Measurements from ENCODE around the gene YY1.
"Not testable (repeated sequence)": the region's sequence is repeated elsewhere in the genome, so short reads cannot be mapped to it uniquely, and the experiment has no call there.

YY1 gene

DNA sequence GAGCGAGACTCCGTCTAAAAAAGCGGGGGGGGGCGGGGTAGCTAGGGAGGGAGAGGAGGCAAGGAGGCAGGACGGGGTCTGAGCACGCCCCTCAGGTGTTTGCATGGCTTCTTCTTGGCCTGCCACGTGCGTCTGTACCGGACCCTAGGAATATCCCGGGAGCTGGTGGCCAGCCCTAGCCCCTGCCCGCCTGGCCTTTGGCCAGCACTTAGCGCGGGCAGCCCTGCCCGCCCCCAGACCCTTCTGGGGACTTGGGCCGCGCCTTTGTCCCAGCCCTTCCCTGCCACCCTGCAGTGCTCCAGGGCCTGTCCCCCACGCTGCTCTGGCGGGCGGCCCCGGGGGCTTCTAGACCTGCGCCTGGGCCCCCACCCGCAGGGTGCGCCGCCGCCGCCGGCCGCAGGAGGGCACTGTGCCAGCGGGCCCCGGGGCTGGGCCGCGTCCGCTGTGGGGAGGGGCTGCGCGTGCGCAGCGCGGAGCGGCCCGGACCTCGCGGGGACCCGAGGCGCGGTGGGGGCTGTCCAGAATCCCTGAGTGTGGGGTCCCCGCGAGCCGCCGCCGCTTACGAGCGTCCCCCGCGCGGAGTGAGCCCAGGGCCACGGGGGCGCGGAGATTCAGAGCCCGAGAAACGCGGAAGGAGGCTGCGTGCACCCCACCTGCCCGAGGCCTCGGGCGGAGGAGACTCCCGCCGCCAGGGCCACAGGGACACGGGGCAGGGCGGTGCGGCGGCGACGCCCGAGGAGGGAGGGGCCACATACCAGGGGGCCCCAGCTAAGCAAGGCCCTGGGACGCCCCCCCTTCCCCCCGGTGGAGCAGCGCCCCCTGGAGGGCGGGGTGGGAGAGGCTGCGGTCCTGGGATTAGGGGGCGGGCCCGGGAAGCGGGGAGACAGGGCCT lies 46.3 kb downstream of the YY1 start:
- DNase-seq = peak; percentile 28 to 53

GRCh38 chr14:100285913-100286400 lies 47.0 kb downstream of the YY1 start:
- DNase-seq = no peak

DNA sequence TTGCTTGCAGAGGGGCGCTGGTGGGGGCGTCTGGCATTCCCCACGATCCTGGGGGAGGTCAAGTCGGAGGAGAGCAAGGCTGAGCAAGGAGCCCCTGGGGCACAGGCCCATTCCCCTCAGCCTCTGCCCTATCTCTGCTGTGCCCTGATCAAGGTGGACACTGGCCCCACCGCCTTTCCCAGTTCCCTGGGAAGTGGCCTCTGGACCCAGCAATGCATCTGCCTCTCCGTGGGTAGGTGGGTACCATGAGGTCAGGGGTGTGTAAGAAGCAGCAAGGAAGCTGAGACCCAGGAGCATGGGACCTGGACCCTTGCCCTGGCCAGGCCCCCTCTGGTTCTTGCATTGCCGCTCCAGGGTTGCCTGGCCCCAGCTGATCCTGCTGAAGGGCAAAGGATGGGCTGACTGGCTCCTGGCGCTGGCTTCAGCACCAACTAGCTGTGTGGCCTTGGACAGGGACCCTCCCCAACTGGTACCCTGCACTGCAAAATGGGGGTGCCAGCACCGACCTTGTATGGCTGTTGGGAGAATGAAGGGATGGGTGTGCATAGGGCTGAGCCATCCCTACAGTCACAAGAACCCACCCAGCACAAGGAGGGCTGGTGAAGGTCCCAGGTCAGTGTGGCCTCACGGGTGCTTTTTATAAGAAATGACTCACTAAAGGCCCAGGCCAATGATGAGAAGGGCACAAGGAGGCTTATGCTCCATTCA lies 47.7 kb downstream of the YY1 start:
- no peak for DNase-seq

- no peak for DNase-seq
Measured at GRCh38 chr14:100287202-100287997, 48.5 kb downstream of the YY1 start.

GRCh38 chr14:100287998-100288295 lies 49.0 kb downstream of the YY1 start:
- not testable (repeated sequence) for DNase-seq

GRCh38 chr14:100288382-100289185 lies 49.6 kb downstream of the YY1 start:
- DNase-seq = no peak

DNA sequence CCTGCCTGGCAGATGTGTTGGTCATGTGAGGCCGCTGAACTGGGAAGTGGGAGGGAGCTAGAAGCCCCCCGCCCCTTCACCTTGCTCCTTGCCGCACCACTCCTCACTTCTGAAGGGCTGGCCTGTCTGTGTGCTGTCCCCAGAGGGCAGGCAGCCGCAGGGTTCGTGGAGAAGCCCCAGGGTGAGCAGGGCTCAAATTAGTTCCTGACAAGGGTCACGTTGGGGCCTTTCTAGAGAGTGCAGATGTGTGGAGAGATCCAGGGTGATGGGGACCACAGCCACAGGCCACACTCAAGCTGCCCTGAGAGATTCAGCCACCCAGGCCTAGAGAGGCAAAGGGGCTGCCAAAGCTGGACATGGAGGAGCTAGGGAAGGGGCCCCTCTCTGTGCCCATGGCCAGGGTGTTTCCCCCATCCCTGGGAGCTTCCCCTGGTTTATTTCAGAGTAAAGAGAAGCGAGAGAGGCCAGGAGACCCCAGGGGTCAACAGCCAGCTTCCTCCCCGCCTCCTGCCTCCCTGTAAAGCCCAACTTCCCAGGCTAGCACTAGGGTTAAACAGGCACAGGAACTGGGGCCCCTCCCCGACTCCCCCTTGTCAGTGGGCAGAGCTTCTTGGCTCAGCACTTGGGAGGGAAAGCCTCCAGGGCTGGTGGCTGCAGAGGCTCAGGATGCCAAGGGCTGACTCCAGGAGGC lies 51.1 kb downstream of the YY1 start:
- DNase-seq = no peak

DNA sequence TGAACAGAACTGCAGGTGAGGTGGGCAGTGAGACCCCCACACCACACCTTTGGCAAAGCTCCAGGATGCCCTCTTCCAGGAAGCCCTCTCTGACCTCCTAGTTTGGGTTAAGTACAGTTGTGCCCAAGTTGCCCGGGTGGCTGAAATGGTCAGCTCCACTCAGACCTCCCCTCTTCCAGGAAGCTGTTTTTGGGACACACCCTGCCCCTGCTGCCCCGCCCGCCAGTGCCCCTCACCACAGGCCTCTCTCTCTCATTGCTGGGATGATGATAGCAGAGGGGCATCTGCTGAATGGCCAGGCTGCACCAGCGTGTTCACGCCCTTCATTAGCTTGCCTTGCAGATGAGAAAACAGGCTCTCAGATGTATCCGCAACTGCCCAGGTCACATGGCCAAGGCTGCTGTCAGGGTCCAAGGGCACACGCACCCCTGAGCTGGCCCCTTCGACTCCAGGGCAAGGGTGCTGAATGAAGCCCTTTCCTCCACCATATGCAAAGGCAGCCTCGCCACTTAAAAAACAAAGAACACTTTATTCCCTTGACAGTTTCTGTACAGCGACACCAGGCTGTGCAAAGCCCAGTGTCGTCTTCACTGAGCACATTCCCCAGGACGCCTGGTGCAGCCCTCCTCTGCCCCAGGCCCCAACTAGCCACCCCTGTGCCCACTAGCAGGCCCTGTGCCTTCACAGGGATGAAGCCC lies 51.8 kb downstream of the YY1 start:
- no peak for DNase-seq

- DNase-seq = no peak
Measured at GRCh38 chr14:100291305-100292075, 52.5 kb downstream of the YY1 start.

DNA sequence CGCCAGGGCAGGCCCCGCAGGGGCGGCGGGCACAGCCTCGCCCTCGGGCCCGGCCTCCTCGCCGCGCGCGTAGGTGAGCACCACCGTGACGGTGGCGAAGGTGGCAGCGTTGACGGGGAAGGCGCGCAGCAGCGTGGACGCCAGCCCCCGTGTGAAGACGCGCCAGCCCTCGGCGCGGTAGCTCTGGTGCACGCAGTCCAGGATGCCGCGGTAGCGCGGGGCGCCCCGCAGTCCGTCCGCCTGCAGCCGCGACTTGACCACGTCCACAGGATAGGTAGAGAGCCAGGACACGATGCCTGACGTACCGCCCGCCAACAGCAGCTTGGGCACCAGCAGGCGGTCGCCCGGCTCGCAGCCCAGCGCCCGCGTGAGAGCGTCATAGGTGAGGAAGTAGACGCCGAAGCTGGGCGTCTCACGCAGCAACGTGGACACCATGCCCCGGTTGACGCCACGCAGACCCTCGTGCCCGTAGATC lies 53.4 kb downstream of the YY1 start:
- DNase-seq = no peak

- DNase-seq = no peak
Measured at GRCh38 chr14:100292776-100293461, 54.0 kb downstream of the YY1 start.

- DNase-seq = no peak
Measured at GRCh38 chr14:100293497-100294212, 54.7 kb downstream of the YY1 start.

GRCh38 chr14:100294213-100294962 lies 55.4 kb downstream of the YY1 start:
- no peak for DNase-seq

DNA sequence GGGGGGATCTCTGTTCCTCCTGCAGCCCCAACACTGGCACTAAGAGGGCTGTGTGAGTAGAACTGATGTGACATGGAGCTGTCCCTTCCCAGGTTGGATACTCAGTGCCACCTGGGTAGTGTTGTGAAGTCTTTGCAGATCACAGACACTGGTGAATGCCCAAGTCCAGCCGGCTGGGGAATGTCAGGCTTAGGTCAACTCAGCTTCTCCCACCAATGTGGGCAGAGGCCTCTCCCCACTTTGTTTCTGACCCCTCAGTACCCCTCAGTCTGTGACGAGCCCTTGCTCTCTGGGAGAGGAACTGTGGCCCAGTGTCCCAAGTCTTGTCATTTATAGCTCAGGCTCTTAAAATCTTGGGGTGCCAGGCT lies 56.0 kb downstream of the YY1 start:
- no peak for DNase-seq

- no peak for DNase-seq
Measured at GRCh38 chr14:100295376-100296105, 56.6 kb downstream of the YY1 start.

- no peak for DNase-seq
Measured at GRCh38 chr14:100296106-100296651, 57.2 kb downstream of the YY1 start.

DNA sequence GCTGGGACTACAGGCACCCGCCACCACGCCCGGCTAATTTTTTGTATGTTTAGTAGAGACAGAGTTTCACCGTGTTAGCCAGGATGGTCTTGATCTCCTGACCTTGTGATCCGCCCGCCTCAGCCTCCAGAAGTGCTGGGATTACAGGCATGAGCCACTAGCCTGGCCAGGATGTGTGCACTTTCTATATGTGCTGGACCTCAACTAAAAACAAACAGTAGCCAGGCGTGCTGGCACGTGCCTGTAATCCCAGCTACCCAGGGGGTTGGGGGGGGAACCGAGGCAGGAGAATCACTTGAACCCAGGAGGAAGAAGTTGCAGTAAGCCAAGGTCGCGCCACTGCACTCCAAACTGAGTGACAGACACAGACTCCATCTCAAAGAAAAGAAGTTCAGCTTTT lies 57.8 kb downstream of the YY1 start:
- DNase-seq = not testable (repeated sequence)
